KMS-11 (cell line): Measurements from ENCODE around the gene UNKL.
"Not testable (repeated sequence)": the region's sequence is repeated elsewhere in the genome, so short reads cannot be mapped to it uniquely, and the experiment has no call there.

Source experiments
- H2AFZ ChIP-seq: fragments of 200-600 bp; sonication (generic); 2 replicates; pipeline ENCODE4 v1.6.1; 2016; ENCODE audit warnings: antibody characterized with exemption, mixed run types, low read depth
- H3K27ac ChIP-seq: fragments of 200-600 bp; sonication (generic); 2 replicates; pipeline ENCODE4 v1.6.1; 2016; ENCODE audit warnings: mild to moderate bottlenecking, mixed run types
- H3K27me3 ChIP-seq: fragments of 200-600 bp; sonication (generic); 2 replicates; pipeline ENCODE4 v1.6.1; 2017; ENCODE audit warnings: mild to moderate bottlenecking, low read depth, mixed run types, moderate library complexity; ENCODE audit not compliant: insufficient read depth
- H3K36me3 ChIP-seq: fragments of 200-600 bp; sonication (generic); 2 replicates; pipeline ENCODE4 v1.6.1; 2017; ENCODE audit warnings: mild to moderate bottlenecking, mixed run types; ENCODE audit not compliant: insufficient read depth
- H3K4me1 ChIP-seq: fragments of 200-600 bp; sonication (generic); 2 replicates; pipeline ENCODE4 v1.6.1; 2016; ENCODE audit warnings: mild to moderate bottlenecking, low read depth, mixed run types; ENCODE audit not compliant: poor library complexity, severe bottlenecking
- H3K4me2 ChIP-seq: fragments of 200-600 bp; sonication (generic); 2 replicates; pipeline ENCODE4 v1.7.0; 2016; ENCODE audit warnings: mild to moderate bottlenecking, mixed run types
- H3K4me3 ChIP-seq: fragments of 200-600 bp; sonication (generic); IDR thresholded peaks from 2 replicates; pipeline ENCODE4 v1.6.1; 2017; ENCODE audit warnings: low read depth, low read length, mixed read lengths; ENCODE audit not compliant: insufficient read depth
- H3K79me2 ChIP-seq: fragments of 200-600 bp; sonication (generic); 2 replicates; pipeline ENCODE4 v1.6.1; 2016; ENCODE audit warnings: low read depth, mixed run types; ENCODE audit not compliant: insufficient read depth
- H3K9ac ChIP-seq: fragments of 200-600 bp; sonication (generic); 2 replicates; pipeline ENCODE4 v1.6.1; 2016; ENCODE audit warnings: mild to moderate bottlenecking, mixed run types
- H4K20me1 ChIP-seq: fragments of 200-600 bp; sonication (generic); 2 replicates; pipeline ENCODE4 v1.6.1; 2016; ENCODE audit warnings: mild to moderate bottlenecking, mixed run types; ENCODE audit not compliant: insufficient read depth
- CTCF ChIP-seq: fragments of 200-600 bp; sonication (generic); conservative IDR thresholded peaks from 2 replicates; pipeline ENCODE4 v1.6.1; 2017; ENCODE audit warnings: low read depth, mild to moderate bottlenecking, antibody characterized with exemption, low read length, moderate library complexity, mixed read lengths

The UNKL gene

GRCh38 chr16:1330260-1330914, 84.1 kb downstream of the UNKL start:
- no peak overlapping the region for H3K4me2 ChIP-seq
- H3K79me2 ChIP-seq, result no peaks in the 10 kb centered on the region
- no peak overlapping the region for H3K27ac ChIP-seq
- TF ChIP-seq CTCF, result peak; percentile 75
- no peak overlapping the region for H3K9ac ChIP-seq
- H3K4me1 ChIP-seq, result peaks cover 25% of the 10 kb centered on the region
- no peaks in the 10 kb centered on the region for H3K36me3 ChIP-seq
- no peak overlapping the region for H2AFZ ChIP-seq
- H4K20me1 ChIP-seq, result no peaks in the 10 kb centered on the region
- peaks cover 28% of the 10 kb centered on the region for H3K27me3 ChIP-seq
- H3K4me3 ChIP-seq, result no peak overlapping the region

- H3K4me2 ChIP-seq, H3K79me2 ChIP-seq, H4K20me1 ChIP-seq, H3K36me3 ChIP-seq, H3K27ac ChIP-seq, H3K4me3 ChIP-seq, H3K9ac ChIP-seq, H2AFZ ChIP-seq: not testable (repeated sequence)
- Histone ChIP-seq H3K4me1 (peaks cover 25% of the 10 kb centered on the region), H3K27me3 (peaks cover 13% of the 10 kb centered on the region; the same call in 1 of the 2 replicates)
Measured at GRCh38 chr16:1328961-1329360, 85.5 kb downstream of the UNKL start.

GRCh38 chr16:1328136-1328535, 86.4 kb downstream of the UNKL start:
- H3K4me2 ChIP-seq, H3K9ac ChIP-seq, H3K36me3 ChIP-seq, H3K4me3 ChIP-seq, H2AFZ ChIP-seq, H3K27me3 ChIP-seq, H3K27ac ChIP-seq, H3K79me2 ChIP-seq, H4K20me1 ChIP-seq: not testable (repeated sequence)
- peaks cover 24% of the 10 kb centered on the region for H3K4me1 ChIP-seq

GRCh38 chr16:1327619-1327947, 86.9 kb downstream of the UNKL start:
- Histone ChIP-seq H3K79me2 (no peaks in the 10 kb centered on the region), H3K9ac (no peak overlapping the region), H3K27ac (no peak overlapping the region), H2AFZ (no peak overlapping the region), H3K4me2 (no peak overlapping the region), H3K36me3 (no peaks in the 10 kb centered on the region; the same call in 1 of the 2 replicates), H3K27me3 (peaks cover 4% of the 10 kb centered on the region; the same call in 1 of the 2 replicates), H3K4me1 (peaks cover 18% of the 10 kb centered on the region), H3K4me3 (no peak overlapping the region), H4K20me1 (no peaks in the 10 kb centered on the region)
- TF ChIP-seq CTCF, result no peak

- Histone ChIP-seq H3K27ac (no peak overlapping the region), H3K9ac (no peak overlapping the region), H3K4me3 (no peak overlapping the region), H3K79me2 (no peaks in the 10 kb centered on the region), H3K4me2 (no peak overlapping the region), H4K20me1 (no peaks in the 10 kb centered on the region), H3K4me1 (peaks cover 13% of the 10 kb centered on the region), H3K36me3 (no peaks in the 10 kb centered on the region; the same call in 1 of the 2 replicates), H2AFZ (no peak overlapping the region), H3K27me3 (no peaks in the 10 kb centered on the region)
- TF ChIP-seq CTCF, result no peak
Measured at GRCh38 chr16:1326946-1327618, 87.4 kb downstream of the UNKL start.
